ENCODE results near the gene ZNF441. TPM values are rescaled to one million over a fixed set of nuclear protein-coding genes. Genes with fewer than 3 reads are reported as not detected.

Gene ZNF441
- total and polyA plus RNA-seq, 2 of the 13 experiments (the other 11 are each of a cell fraction or from before 2014, with no cell fraction given) = 2.8 to 10.0 TPM

DNA sequence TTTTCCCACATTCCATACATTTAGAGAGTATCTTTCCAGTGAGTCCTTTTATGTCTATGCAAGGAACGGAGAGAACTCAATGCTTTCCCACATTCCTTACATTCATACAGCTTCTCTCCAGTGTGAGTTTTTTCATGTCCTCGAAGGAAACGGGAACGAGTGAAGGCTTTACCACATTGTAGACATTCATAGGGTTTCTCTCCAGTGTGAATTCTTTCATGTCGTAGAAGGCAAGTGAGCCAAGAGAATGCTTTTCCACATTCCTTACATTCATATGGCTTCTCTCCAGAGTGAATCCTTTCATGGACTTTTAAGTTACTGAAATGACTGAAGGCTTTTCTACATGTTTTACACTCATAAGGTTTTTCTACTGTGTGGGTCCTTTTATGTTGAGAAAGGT, 45.1 kb upstream of the ZNF441 start:
- Histone ChIP-seq H3K79me2 (ENCODE audit: insufficient read depth, low read length) (peaks cover 2% of the 10 kb centered on the region), H3K9me3 (ENCODE audit: low read length) (no peaks in the 10 kb centered on the region), H3K4me3 (replicated peaks in 1 of 3; ENCODE audit: insufficient read depth in 1 of 3, low read depth in 2 of 3, low read length in 3 of 3) (no peak overlapping the region), H3K27ac (ENCODE audit: extremely low read length, insufficient read depth, low read length) (no peak overlapping the region), H3K4me1 (ENCODE audit: insufficient read depth, low read length) (no peaks in the 10 kb centered on the region), H3K4me2 (ENCODE audit: low read depth, low read length) (no peak overlapping the region), H2AFZ (ENCODE audit: low read length) (no peak overlapping the region), H3K27me3 (ENCODE audit: control insufficient read depth in 1 of 2, insufficient read depth in 2 of 2, low read length in 2 of 2) (no peaks in the 10 kb centered on the region), H3K9ac (ENCODE audit: insufficient read depth, low read depth, low read length) (no peak overlapping the region), H4K20me1 (ENCODE audit: insufficient read depth, low read length) (no peaks in the 10 kb centered on the region), H3K36me3 (replicated peaks in 1 of 2; ENCODE audit: control insufficient read depth in 1 of 2, insufficient read depth in 2 of 2, low read length in 2 of 2) (peaks cover 15 to 44% of the 10 kb centered on the region in 2 experiments)
- CTCF ChIA-PET (ENCODE audit: low intra/inter-chr PET ratio, low total read pairs) = no interaction called here
- no peak for TF ChIP-seq ZNF709 (CRISPR knock-in tag; IDR thresholded peaks at IDR 0.05)
- no peak for TF ChIP-seq NR2C2 (CRISPR knock-in tag; IDR thresholded peaks at IDR 0.05; ENCODE audit: borderline replicate concordance)
- TF ChIP-seq DZIP1 (CRISPR knock-in tag; IDR thresholded peaks at IDR 0.05) = no peak
- TF ChIP-seq TOE1 (CRISPR knock-in tag; IDR thresholded peaks at IDR 0.05) = no peak
- no peak for TF ChIP-seq ZSCAN9 (CRISPR knock-in tag; IDR thresholded peaks at IDR 0.05; ENCODE audit: borderline replicate concordance)
- no peak for TF ChIP-seq KLF6 (CRISPR knock-in tag; IDR thresholded peaks at IDR 0.05)
- TF ChIP-seq PLSCR1 (CRISPR knock-in tag; IDR thresholded peaks at IDR 0.05; ENCODE audit: borderline replicate concordance) = no peak
- TF ChIP-seq, protein P1, sequence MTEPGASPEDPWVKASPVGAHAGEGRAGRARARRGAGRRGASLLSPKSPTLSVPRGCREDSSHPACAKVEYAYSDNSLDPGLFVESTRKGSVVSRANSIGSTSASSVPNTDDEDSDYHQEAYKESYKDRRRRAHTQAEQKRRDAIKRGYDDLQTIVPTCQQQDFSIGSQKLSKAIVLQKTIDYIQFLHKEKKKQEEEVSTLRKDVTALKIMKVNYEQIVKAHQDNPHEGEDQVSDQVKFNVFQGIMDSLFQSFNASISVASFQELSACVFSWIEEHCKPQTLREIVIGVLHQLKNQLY (CRISPR knock-in tag; IDR thresholded peaks at IDR 0.05) = no peak
- no peak for TF ChIP-seq TRAFD1 (CRISPR knock-in tag; IDR thresholded peaks at IDR 0.05; ENCODE audit: borderline replicate concordance)
- no peak for TF ChIP-seq ZNF234 (CRISPR knock-in tag; conservative IDR thresholded peaks at IDR 0.05)
- no peak for TF ChIP-seq ZNF460 (CRISPR knock-in tag; IDR thresholded peaks at IDR 0.05; ENCODE audit: borderline replicate concordance)
- TF ChIP-seq FOXA3 (CRISPR knock-in tag; IDR thresholded peaks at IDR 0.05) = no peak
- intact Hi-C loops (cut with micrococcal nuclease; ENCODE audit: unreplicated experiment) (no loop called here), in situ Hi-C loops (cut with HindIII; ENCODE audit: extremely low pct_ligation_motif_present, low pct_unique_long_range_greater_than_20kb) (no loop called here)
- POLR2A ChIA-PET = no interaction called here
- FAIRE-seq (no peak), ATAC-seq (no peak), DNase-seq (ENCODE audit: low spot score) (no peak)
- no TSS peak for BruUV-seq (replicated peaks)
- WGBS (ENCODE audit: low lambda C conversion rate) = 97% methylated on average over 5 of the region's 5 CpGs

Measured in HepG2 (cell line).